HG03064 (cell line): ENCODE measurements around the gene TMCO1.
"Not testable (repeated sequence)": the region's sequence is repeated elsewhere in the genome, so short reads cannot be mapped to it uniquely, and the experiment has no call there.

Source experiments
- ATAC-seq: cut with Tn5 transposase; IDR thresholded peaks from one replicate; pipeline ENCODE4 v1.9.1; 2021; ENCODE audit warnings: low read depth; ENCODE audit not compliant: unreplicated experiment

The TMCO1 gene

GRCh38 chr1:165747632-165748447 is 20.8 kb downstream of the TMCO1 start:
- no peak for ATAC-seq

- not testable (repeated sequence) for ATAC-seq
Measured at GRCh38 chr1:165744913-165745312, 23.8 kb downstream of the TMCO1 start.

- ATAC-seq = no peak
Measured at GRCh38 chr1:165742194-165742593, 26.5 kb downstream of the TMCO1 start.

- ATAC-seq = peak; percentile 98
Measured at GRCh38 chr1:165738794-165739193, 29.9 kb downstream of the TMCO1 start.

GRCh38 chr1:165737196-165737595 is 31.5 kb downstream of the TMCO1 start:
- ATAC-seq = no peak

- ATAC-seq = no peak
Measured at GRCh38 chr1:165734906-165735305, 33.8 kb downstream of the TMCO1 start.

- ATAC-seq = no peak
Measured at GRCh38 chr1:165726841-165727240, 41.8 kb downstream of the TMCO1 start.

GRCh38 chr1:165726169-165726568 is 42.5 kb downstream of the TMCO1 start:
- no peak for ATAC-seq

- no peak for ATAC-seq
Measured at GRCh38 chr1:165717918-165718515, 50.7 kb downstream of the TMCO1 start.

GRCh38 chr1:165716265-165717051 is 52.2 kb downstream of the TMCO1 start:
- not testable (repeated sequence) for ATAC-seq

- ATAC-seq = no peak
Measured at GRCh38 chr1:165712764-165713163, 55.9 kb downstream of the TMCO1 start.

- ATAC-seq = no peak
Measured at GRCh38 chr1:165707984-165708706, 60.5 kb downstream of the TMCO1 start.

- ATAC-seq = no peak
Measured at GRCh38 chr1:165703648-165704047, 65.0 kb downstream of the TMCO1 start.

- ATAC-seq = not testable (repeated sequence)
Measured at GRCh38 chr1:165701922-165702321, 66.7 kb downstream of the TMCO1 start.

GRCh38 chr1:165699577-165699976 is 69.1 kb downstream of the TMCO1 start:
- no peak for ATAC-seq

GRCh38 chr1:165698761-165699052 is 70.0 kb downstream of the TMCO1 start:
- no peak for ATAC-seq

GRCh38 chr1:165697881-165698760 is 70.5 kb downstream of the TMCO1 start, which contains the start of gene ALDH9A1:
TSS of gene ALDH9A1 (minus strand) at chr1:165698562. CDS start at chr1:165698558, 4 bp downstream.
- peak; percentile 93 for ATAC-seq

- ATAC-seq = no peak
Measured at GRCh38 chr1:165697491-165697880, 71.2 kb downstream of the TMCO1 start.

- no peak for ATAC-seq
Measured at GRCh38 chr1:165696625-165697100, 72.0 kb downstream of the TMCO1 start.

GRCh38 chr1:165695031-165695430 is 73.6 kb downstream of the TMCO1 start:
- no peak for ATAC-seq
